ENCODE measurements around the gene SULT6B1. TPM values are rescaled to one million over a fixed set of nuclear protein-coding genes. Genes with fewer than 3 reads are reported as not detected.

The SULT6B1 gene
- total and polyA plus RNA-seq, 2 of the 4 experiments (the other 2 are of a cell fraction) = not detected

DNA sequence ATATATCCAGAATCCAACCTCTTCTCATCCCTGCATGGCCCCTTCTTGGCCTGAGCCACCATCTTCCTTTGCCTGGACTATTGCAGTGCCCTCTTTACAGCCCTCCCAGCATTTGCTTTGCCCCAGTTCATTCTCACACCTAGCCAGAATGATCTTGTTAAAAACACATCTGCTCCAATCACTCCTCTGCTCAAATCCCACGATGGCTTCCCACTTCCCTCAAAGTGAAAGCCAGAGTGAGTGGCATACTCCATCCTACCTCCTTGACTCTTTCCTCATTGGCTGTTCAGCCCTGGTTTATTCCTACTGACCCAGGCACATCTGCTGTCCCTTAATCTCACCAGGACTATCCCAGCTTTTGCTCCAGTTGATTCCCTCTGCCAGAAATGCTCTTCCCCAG lies 14.7 kb downstream of the SULT6B1 start:
- no peak for ATAC-seq (ENCODE audit: low read depth)
- no peak overlapping the region for H3K27ac ChIP-seq (ENCODE audit: insufficient read depth, low read length)
- no peak overlapping the region for H3K9ac ChIP-seq (ENCODE audit: low read depth, low read length)
- H2BK5ac ChIP-seq (ENCODE audit: low read depth, low read length, poor library complexity, severe bottlenecking) = no peak overlapping the region
- H2AK9ac ChIP-seq (replicated peaks; ENCODE audit: low read depth, low read length, poor library complexity) = no peak overlapping the region
- no peak overlapping the region for H3K4ac ChIP-seq (ENCODE audit: low read depth, low read length)
- H3K9me1 ChIP-seq (ENCODE audit: insufficient read depth, low read length) = no peaks in the 10 kb centered on the region
- no peaks in the 10 kb centered on the region for H3K27me3 ChIP-seq (ENCODE audit: control insufficient read depth, insufficient read depth, low read length)
- no peak overlapping the region for H2AFZ ChIP-seq (replicated peaks; ENCODE audit: low read length, poor library complexity)
- no peak overlapping the region for H2BK120ac ChIP-seq (ENCODE audit: low read depth, low read length)
- in situ Hi-C loops (cut with MboI; ENCODE audit: low sequenced_read_pairs) = loop anchor here (25.0 kb wide), 1 partner anchor 714 kb away; no protein-coding TSS in a partner anchor
- H3K79me1 ChIP-seq (ENCODE audit: low read depth in 1 of 2, low read length in 2 of 2) = no peaks in the 10 kb centered on the region
- H4K8ac ChIP-seq (ENCODE audit: low read depth in 2 of 2, low read length in 2 of 2) = no peak overlapping the region
- BruUV-seq (replicated peaks) = no TSS peak
- dilution Hi-C loops (cut with HindIII; ENCODE audit: low sequenced_read_pairs, unreplicated experiment) = no loop called here
- POLR2A ChIA-PET (ENCODE audit: unreplicated experiment) = interaction anchor here (0.6 kb wide), 1 partner anchor 39 kb away, joined by 3 read pairs; no protein-coding TSS in a partner anchor
- CTCF ChIA-PET = no interaction called here
- no peaks in the 10 kb centered on the region for H3K9me3 ChIP-seq (ENCODE audit: control insufficient read depth, insufficient read depth, low read length)
- H3K4me1 ChIP-seq (ENCODE audit: control insufficient read depth, insufficient read depth, low read length) = no peaks in the 10 kb centered on the region
- H3K18ac ChIP-seq (ENCODE audit: low read depth, low read length) = no peak overlapping the region
- no peak overlapping the region for H4K91ac ChIP-seq (ENCODE audit: insufficient read depth, low read depth, low read length)
- intact Hi-C loops (cut with micrococcal nuclease) = no loop called here
- H3K23ac ChIP-seq (ENCODE audit: low read depth, low read length) = no peak overlapping the region
- 43% methylated on average over 1 of the region's 1 CpG; no CpG with 5 or more reads in 1 of the 2 experiments for WGBS, 2 experiments (ENCODE audit: extremely low coverage in 2 of 2, insufficient read length in 1 of 2)
- H2AK5ac ChIP-seq (ENCODE audit: low read depth, low read length) = no peak overlapping the region
- H3K4me2 ChIP-seq (ENCODE audit: low read depth, low read length) = no peak overlapping the region
- no peak overlapping the region for H3K56ac ChIP-seq (ENCODE audit: extremely low read depth, insufficient read depth, low read length)
- H3K14ac ChIP-seq (replicated peaks; ENCODE audit: low read depth, low read length) = no peak overlapping the region
- TF ChIP-seq SMC3 (IDR thresholded peaks at IDR 0.05; ENCODE audit: low read depth, low read length) (no peak), RFX5 (IDR thresholded peaks at IDR 0.05; ENCODE audit: low read depth, low read length) (no peak), FOS (IDR thresholded peaks at IDR 0.05; ENCODE audit: low read depth, low read length) (no peak), POLR2A (IDR thresholded peaks at IDR 0.05; ENCODE audit: low read depth, low read length) (no peak), MAZ (IDR thresholded peaks at IDR 0.05; ENCODE audit: borderline replicate concordance, low read depth, low read length) (no peak), NFE2L2 (IDR thresholded peaks at IDR 0.05; ENCODE audit: low read depth, low read length) (no peak), MAFK (IDR thresholded peaks at IDR 0.05; ENCODE audit: low read depth, low read length) (no peak), BHLHE40 (IDR thresholded peaks at IDR 0.05; ENCODE audit: low read depth, low read length) (no peak)
- TF ChIP-seq, protein P1, sequence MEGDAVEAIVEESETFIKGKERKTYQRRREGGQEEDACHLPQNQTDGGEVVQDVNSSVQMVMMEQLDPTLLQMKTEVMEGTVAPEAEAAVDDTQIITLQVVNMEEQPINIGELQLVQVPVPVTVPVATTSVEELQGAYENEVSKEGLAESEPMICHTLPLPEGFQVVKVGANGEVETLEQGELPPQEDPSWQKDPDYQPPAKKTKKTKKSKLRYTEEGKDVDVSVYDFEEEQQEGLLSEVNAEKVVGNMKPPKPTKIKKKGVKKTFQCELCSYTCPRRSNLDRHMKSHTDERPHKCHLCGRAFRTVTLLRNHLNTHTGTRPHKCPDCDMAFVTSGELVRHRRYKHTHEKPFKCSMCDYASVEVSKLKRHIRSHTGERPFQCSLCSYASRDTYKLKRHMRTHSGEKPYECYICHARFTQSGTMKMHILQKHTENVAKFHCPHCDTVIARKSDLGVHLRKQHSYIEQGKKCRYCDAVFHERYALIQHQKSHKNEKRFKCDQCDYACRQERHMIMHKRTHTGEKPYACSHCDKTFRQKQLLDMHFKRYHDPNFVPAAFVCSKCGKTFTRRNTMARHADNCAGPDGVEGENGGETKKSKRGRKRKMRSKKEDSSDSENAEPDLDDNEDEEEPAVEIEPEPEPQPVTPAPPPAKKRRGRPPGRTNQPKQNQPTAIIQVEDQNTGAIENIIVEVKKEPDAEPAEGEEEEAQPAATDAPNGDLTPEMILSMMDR (conservative IDR thresholded peaks at IDR 0.05; ENCODE audit: low read depth, low read length) = no peak
- H4K5ac ChIP-seq (ENCODE audit: low read depth, low read length) = no peak overlapping the region
- no peak overlapping the region for H3K4me3 ChIP-seq (ENCODE audit: insufficient read depth, low read depth, low read length)
- H2BK15ac ChIP-seq (ENCODE audit: low read depth, low read length) = no peak overlapping the region
- H2BK20ac ChIP-seq (ENCODE audit: low read depth, low read length) = no peak overlapping the region
- H4K20me1 ChIP-seq (ENCODE audit: insufficient read depth, low read length) = no peaks in the 10 kb centered on the region
- no peak for DNase-seq
- no peaks in the 10 kb centered on the region for H3K36me3 ChIP-seq (ENCODE audit: control insufficient read depth, insufficient read depth, low read length)

Measured in IMR-90 (cell line).